AG08395 (cell line): Measurements from ENCODE around the gene FASN.
A peak's percentile ranks its signal among the peaks of the same experiment; 100 is the strongest.

ENCODE experiments used
- DNase-seq: peaks from one replicate; pipeline ENCODE4 v3.0.0; 2012; ENCODE audit warnings: mixed read lengths, low spot score

The FASN gene

GRCh38 chr17:82101301-82101715 lies 3.3 kb upstream of the FASN start:
- DNase-seq = no peak

GRCh38 chr17:82100502-82101298 lies 2.7 kb upstream of the FASN start:
- DNase-seq = no peak

- no peak for DNase-seq
Measured at GRCh38 chr17:82098939-82099763, 1.1 kb upstream of the FASN start.

- no peak for DNase-seq
Measured at GRCh38 chr17:82097919-82098168, 192 bp downstream of the FASN start.

- DNase-seq = peak; percentile 65
Measured at GRCh38 chr17:82097184-82097918, 685 bp downstream of the FASN start.

- DNase-seq = no peak
Measured at GRCh38 chr17:82096709-82097183, 1.3 kb downstream of the FASN start.

GRCh38 chr17:82095777-82096708 lies 2.0 kb downstream of the FASN start:
- no peak for DNase-seq

- no peak for DNase-seq
Measured at GRCh38 chr17:82094931-82095776, 2.9 kb downstream of the FASN start.

GRCh38 chr17:82092995-82093751 lies 4.9 kb downstream of the FASN start:
- no peak for DNase-seq

GRCh38 chr17:82092628-82092994 lies 5.4 kb downstream of the FASN start:
- no peak for DNase-seq

GRCh38 chr17:82092094-82092586 lies 5.9 kb downstream of the FASN start:
- no peak for DNase-seq

- DNase-seq = no peak
Measured at GRCh38 chr17:82091264-82092066, 6.6 kb downstream of the FASN start.

GRCh38 chr17:82090549-82091263 lies 7.3 kb downstream of the FASN start:
- no peak for DNase-seq

- no peak for DNase-seq
Measured at GRCh38 chr17:82089723-82090548, 8.1 kb downstream of the FASN start.

GRCh38 chr17:82088838-82089722 lies 9.0 kb downstream of the FASN start:
- no peak for DNase-seq
